Measurements from ENCODE around the gene CCR4. TPM values are rescaled to one million over a fixed set of nuclear protein-coding genes. Genes with fewer than 3 reads are reported as not detected.
"Not testable (repeated sequence)": the region's sequence is repeated elsewhere in the genome, so short reads cannot be mapped to it uniquely, and the experiment has no call there.

Gene CCR4
- total and polyA plus RNA-seq, 2 of the 8 experiments (the other 6 are each of a cell fraction or from before 2014, with no cell fraction given): 0.11 to 0.15 TPM

DNA sequence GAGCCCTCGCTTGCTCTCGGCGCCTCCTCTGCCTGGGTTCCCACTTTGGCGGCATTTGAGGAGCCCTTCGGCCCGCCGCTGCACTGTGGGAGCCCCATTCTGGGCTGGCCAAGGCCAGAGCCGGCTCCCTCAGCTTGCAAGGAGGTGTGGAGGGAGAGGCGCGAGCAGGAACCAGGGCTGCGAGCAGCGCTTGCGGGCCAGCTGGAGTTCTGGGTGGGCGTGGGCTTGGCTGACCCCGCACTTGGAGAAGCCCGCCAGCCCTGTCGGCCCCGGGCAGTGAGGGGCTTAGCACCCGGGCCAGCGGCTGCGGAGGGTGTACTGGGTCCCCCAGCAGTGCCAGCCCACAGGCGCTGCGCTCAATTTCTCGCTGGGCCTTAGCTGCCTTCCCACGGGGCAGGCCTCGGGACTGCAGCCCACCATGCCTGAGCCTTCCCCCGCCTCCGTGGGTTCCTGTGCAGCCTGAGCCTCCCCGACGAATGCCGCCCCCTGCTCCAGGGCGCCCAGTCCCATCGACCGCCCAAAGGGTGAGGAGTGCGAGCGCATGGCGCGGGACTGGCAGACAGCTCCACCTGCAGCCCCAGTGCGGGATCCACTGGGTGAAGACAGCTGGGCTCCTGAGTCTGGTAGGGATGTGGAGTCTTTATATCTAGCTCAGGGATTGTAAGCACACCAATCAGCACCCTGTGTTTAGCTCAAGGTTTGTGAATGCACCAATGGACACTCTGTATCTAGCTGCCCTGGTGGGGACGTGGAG lies 11.7 kb upstream of the CCR4 start:
- DNase-seq (ENCODE audit: low read depth in 1 of 2, low spot score in 2 of 2): peak in 1 of 2 experiments; percentile 57
- 90% methylated on average over 40 of the region's 40 CpGs; no CpG with 5 or more reads in 1 of the 2 experiments for WGBS, 2 experiments (ENCODE audit: extremely low coverage in 1 of 2, insufficient coverage in 1 of 2, insufficient read length in 1 of 2, insufficient replicate concordance in 2 of 2, low coverage in 1 of 2, low lambda C conversion rate in 2 of 2, missing lambda C conversion rate in 1 of 2)
- not testable (repeated sequence) for H3K14ac ChIP-seq (ENCODE audit: insufficient read length); H4K91ac ChIP-seq (replicated peaks; ENCODE audit: insufficient read length, low read length); H3K4me2 ChIP-seq (ENCODE audit: insufficient read depth in 1 of 2, low read depth in 2 of 2, low read length in 2 of 2); H2BK5ac ChIP-seq (ENCODE audit: low read depth, low read length); H3K23me2 ChIP-seq (ENCODE audit: low read depth, low read length); H3K79me2 ChIP-seq (ENCODE audit: control insufficient read depth in 1 of 2, insufficient read depth in 2 of 2, low read length in 2 of 2); H4K5ac ChIP-seq (ENCODE audit: insufficient read length, low read depth, low read length); H2BK20ac ChIP-seq (ENCODE audit: low read length); FAIRE-seq; H3K23ac ChIP-seq (ENCODE audit: insufficient read length); H2BK12ac ChIP-seq (ENCODE audit: low read depth, low read length); H3K4ac ChIP-seq (replicated peaks; ENCODE audit: insufficient read length, low read depth, low read length); H2AK5ac ChIP-seq (ENCODE audit: low read depth, low read length); H2AFZ ChIP-seq (ENCODE audit: low read length); H3K36me3 ChIP-seq (ENCODE audit: control insufficient read depth in 2 of 4, insufficient read depth in 4 of 4, low read length in 3 of 4); H3K9me3 ChIP-seq (ENCODE audit: insufficient read depth in 2 of 2, low read depth in 1 of 2, low read length in 1 of 2); H3K4me1 ChIP-seq (replicated peaks in 1 of 4; ENCODE audit: control insufficient read depth in 3 of 4, insufficient read depth in 4 of 4, low read length in 3 of 4); H4K8ac ChIP-seq (ENCODE audit: extremely low read depth, insufficient read depth, low read length); H3K4me3 ChIP-seq (ENCODE audit: extremely low read depth in 1 of 4, insufficient read depth in 2 of 4, low read depth in 3 of 4, low read length in 4 of 4); H3K27ac ChIP-seq (ENCODE audit: low read depth, low read length); H4K20me1 ChIP-seq (replicated peaks in 1 of 2; ENCODE audit: control insufficient read depth in 1 of 2, insufficient read depth in 2 of 2, low read length in 2 of 2); H3K18ac ChIP-seq (ENCODE audit: extremely low read depth, low read length); H3K27me3 ChIP-seq (replicated peaks in 1 of 4; ENCODE audit: control insufficient read depth in 3 of 4, extremely low read depth in 1 of 4, insufficient read depth in 3 of 4, low read length in 3 of 4); H3K56ac ChIP-seq (replicated peaks; ENCODE audit: insufficient read length, low read depth, low read length); H2BK15ac ChIP-seq (ENCODE audit: low read length); H3K79me1 ChIP-seq (ENCODE audit: low read depth, low read length); H2BK120ac ChIP-seq (replicated peaks; ENCODE audit: low read depth, low read length); H3K9ac ChIP-seq (replicated peaks in 1 of 4; ENCODE audit: extremely low read depth in 1 of 4, low read depth in 3 of 4, low read length in 3 of 4)
- TF ChIP-seq RAD21 (IDR thresholded peaks at IDR 0.05 in 1 of 2, conservative IDR thresholded peaks at IDR 0.05 in 1 of 2; ENCODE audit: low read depth in 2 of 2, low read length in 2 of 2): peak; percentile 25 to 35; a peak in 3 of 4 replicates
- TF ChIP-seq, protein P1, sequence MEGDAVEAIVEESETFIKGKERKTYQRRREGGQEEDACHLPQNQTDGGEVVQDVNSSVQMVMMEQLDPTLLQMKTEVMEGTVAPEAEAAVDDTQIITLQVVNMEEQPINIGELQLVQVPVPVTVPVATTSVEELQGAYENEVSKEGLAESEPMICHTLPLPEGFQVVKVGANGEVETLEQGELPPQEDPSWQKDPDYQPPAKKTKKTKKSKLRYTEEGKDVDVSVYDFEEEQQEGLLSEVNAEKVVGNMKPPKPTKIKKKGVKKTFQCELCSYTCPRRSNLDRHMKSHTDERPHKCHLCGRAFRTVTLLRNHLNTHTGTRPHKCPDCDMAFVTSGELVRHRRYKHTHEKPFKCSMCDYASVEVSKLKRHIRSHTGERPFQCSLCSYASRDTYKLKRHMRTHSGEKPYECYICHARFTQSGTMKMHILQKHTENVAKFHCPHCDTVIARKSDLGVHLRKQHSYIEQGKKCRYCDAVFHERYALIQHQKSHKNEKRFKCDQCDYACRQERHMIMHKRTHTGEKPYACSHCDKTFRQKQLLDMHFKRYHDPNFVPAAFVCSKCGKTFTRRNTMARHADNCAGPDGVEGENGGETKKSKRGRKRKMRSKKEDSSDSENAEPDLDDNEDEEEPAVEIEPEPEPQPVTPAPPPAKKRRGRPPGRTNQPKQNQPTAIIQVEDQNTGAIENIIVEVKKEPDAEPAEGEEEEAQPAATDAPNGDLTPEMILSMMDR (IDR thresholded peaks at IDR 0.05; ENCODE audit: control extremely low read depth in 1 of 3, insufficient read depth in 1 of 3, low read depth in 1 of 3, low read length in 3 of 3): peak in 2 of 3 experiments; percentile 6 to 12; a peak in 2 of 4 replicates
- ChIA-PET CTCF (ENCODE audit: partially characterized antibody) (interaction anchor here (0.7 to 1.3 kb wide), 6 partner anchors 11 to 169 kb away, joined by 3 to 6 read pairs (median 4); no protein-coding TSS in a partner anchor), POLR2A (ENCODE audit: partially characterized antibody) (interaction anchor here (0.7 kb wide), 1 partner anchor 14 kb away, joined by 4 read pairs; no protein-coding TSS in a partner anchor)

Measured in H1 (cell line).